HL-60 (cell line): ENCODE data around the gene EVX2.

Experiments
- DNase-seq, 2 experiments: peaks; one replicate each; pipeline ENCODE4 v3.0.0-alpha.2; 2010 to 2020; ENCODE audit warnings: low read depth in 1 of 2, low spot score in 1 of 2
- H3K27ac ChIP-seq: fragments of 250-450 bp; sonication (Bioruptor Pico); replicated peaks from 2 replicates; pipeline ENCODE4 v1.5.1; 2020; ENCODE audit warnings: mild to moderate bottlenecking, moderate library complexity
- H3K27me3 ChIP-seq: fragments of 250-450 bp; sonication (Bioruptor Pico); 2 replicates; pipeline ENCODE4 v1.5.1; 2021; ENCODE audit warnings: mild to moderate bottlenecking, moderate library complexity; ENCODE audit not compliant: insufficient read depth, poor library complexity, severe bottlenecking
- H3K4me3 ChIP-seq: replicated peaks from 2 replicates; pipeline ENCODE4 v1.5.1; 2011; ENCODE audit warnings: mild to moderate bottlenecking, control low read depth, low read length; ENCODE audit not compliant: insufficient read depth
- GABPA ChIP-seq: IDR thresholded peaks from 2 replicates; pipeline ENCODE4 v1.6.1; 2012; ENCODE audit warnings: low read depth
- POLR2AphosphoS5 ChIP-seq: IDR thresholded peaks from 2 replicates; pipeline ENCODE4 v1.6.1; 2012; ENCODE audit warnings: low read depth
- REST ChIP-seq: IDR thresholded peaks from 2 replicates; pipeline ENCODE4 v1.6.1; 2012; ENCODE audit warnings: low read depth; ENCODE audit not compliant: insufficient replicate concordance
- SPI1 ChIP-seq: IDR thresholded peaks from 2 replicates; pipeline ENCODE4 v1.6.1; 2012; ENCODE audit warnings: low read depth, mild to moderate bottlenecking, borderline replicate concordance
- TF ChIP-seq, protein P1 (sequence below): IDR thresholded peaks from one replicate; pipeline ENCODE4 v1.5.1; 2011; ENCODE audit warnings: low read length, control low read depth, inconsistent platforms; ENCODE audit not compliant: insufficient read depth

Gene EVX2

GRCh38 chr2:176103742-176104315, 20.1 kb upstream of the EVX2 start:
- H3K4me3 ChIP-seq = no peak overlapping the region
- H3K27ac ChIP-seq = no peak overlapping the region
- no peak for DNase-seq
- TF ChIP-seq POLR2AphosphoS5 (no peak), REST (no peak), GABPA (no peak)
- peaks cover 79% of the 10 kb centered on the region for H3K27me3 ChIP-seq

DNA sequence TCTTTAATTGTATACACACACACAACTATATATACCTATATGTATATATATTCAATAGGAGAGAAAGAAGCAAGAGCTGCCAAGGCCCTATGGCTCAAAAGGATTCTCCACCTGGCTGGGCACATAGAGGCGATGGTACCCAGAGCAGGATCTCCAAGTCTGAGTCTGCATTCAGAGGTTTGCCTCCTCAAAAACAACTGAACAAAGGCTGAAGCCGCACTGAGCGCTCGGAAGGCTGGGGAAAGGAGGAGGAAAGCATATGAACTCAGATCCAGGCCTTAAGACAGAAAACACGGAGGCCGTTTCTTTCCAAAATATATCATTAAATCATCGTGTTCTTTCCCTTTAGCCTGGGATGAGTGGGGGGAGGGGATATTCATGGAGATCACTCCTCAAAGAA, 19.4 kb upstream of the EVX2 start:
- H3K27me3 ChIP-seq = peaks cover 81% of the 10 kb centered on the region
- DNase-seq = no peak
- TF ChIP-seq SPI1 (no peak), REST (no peak)
- TF ChIP-seq, protein P1, sequence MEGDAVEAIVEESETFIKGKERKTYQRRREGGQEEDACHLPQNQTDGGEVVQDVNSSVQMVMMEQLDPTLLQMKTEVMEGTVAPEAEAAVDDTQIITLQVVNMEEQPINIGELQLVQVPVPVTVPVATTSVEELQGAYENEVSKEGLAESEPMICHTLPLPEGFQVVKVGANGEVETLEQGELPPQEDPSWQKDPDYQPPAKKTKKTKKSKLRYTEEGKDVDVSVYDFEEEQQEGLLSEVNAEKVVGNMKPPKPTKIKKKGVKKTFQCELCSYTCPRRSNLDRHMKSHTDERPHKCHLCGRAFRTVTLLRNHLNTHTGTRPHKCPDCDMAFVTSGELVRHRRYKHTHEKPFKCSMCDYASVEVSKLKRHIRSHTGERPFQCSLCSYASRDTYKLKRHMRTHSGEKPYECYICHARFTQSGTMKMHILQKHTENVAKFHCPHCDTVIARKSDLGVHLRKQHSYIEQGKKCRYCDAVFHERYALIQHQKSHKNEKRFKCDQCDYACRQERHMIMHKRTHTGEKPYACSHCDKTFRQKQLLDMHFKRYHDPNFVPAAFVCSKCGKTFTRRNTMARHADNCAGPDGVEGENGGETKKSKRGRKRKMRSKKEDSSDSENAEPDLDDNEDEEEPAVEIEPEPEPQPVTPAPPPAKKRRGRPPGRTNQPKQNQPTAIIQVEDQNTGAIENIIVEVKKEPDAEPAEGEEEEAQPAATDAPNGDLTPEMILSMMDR = no peak
- H3K4me3 ChIP-seq = no peak overlapping the region
- no peak overlapping the region for H3K27ac ChIP-seq

DNA sequence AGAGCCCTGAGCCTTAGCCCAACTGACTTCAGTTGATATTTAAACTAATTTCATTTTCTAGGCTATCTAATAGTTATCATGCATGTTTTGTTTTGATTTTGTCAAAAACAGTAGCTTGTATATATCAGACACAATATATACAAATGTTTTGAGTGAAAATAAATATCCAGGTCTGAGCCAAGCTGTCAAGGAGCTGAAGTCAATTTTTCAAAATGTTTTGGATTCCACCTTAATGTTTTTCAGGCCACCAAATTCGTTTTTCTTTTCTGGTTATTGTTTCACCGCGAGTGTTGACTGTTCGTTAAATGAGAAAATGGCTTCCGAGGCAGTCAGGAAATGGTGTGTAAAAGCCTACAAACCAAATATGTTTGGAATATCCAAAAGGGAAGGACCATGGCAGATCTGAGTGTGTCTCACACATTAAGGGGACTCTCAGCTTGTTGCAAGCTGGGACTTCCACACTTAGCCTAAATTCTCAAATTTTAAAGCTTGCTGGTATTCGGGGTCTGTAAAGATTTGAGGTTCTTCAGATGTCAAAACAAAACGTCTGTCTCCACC, 18.6 kb upstream of the EVX2 start:
- DNase-seq = no peak
- Histone ChIP-seq H3K27me3 (peaks cover 84% of the 10 kb centered on the region), H3K27ac (no peak overlapping the region), H3K4me3 (no peak overlapping the region)
- no peak for TF ChIP-seq GABPA
- TF ChIP-seq REST = no peak
- no peak for TF ChIP-seq SPI1
- no peak for TF ChIP-seq POLR2AphosphoS5
- TF ChIP-seq, protein P1 = no peak
